Activated naive CD8-positive, alpha-beta T cell treated with anti-CD3 and anti-CD28 coated beads, Interleukin-2, amount 50 U/mL, for 24 hours (primary cell): ENCODE data around the gene ACR.
"Not testable (repeated sequence)": the region's sequence is repeated elsewhere in the genome, so short reads cannot be mapped to it uniquely, and the experiment has no call there.

Source experiments
- ATAC-seq: fragments of 150-1000 bp; cut with Tn5 transposase; one replicate; pipeline ENCODE4 v1.10.0; 2021
- DNase-seq: peaks from one replicate; pipeline ENCODE4 v3.0.0; 2021
- H3K27ac Mint-ChIP-seq: one replicate; pipeline ENCODE4 v1.8.0; 2021; ENCODE audit warnings: mild to moderate bottlenecking, mixed read lengths
- H3K27me3 Mint-ChIP-seq: one replicate; pipeline ENCODE4 v1.8.0; 2021; ENCODE audit warnings: mixed read lengths
- H3K36me3 Mint-ChIP-seq: one replicate; pipeline ENCODE4 v1.8.0; 2021; ENCODE audit warnings: low read depth, mixed read lengths
- H3K4me1 Mint-ChIP-seq: one replicate; pipeline ENCODE4 v1.8.0; 2021; ENCODE audit warnings: mixed read lengths
- H3K4me3 Mint-ChIP-seq: one replicate; pipeline ENCODE4 v1.8.0; 2021; ENCODE audit warnings: mild to moderate bottlenecking, moderate library complexity, mixed read lengths
- H3K9me3 Mint-ChIP-seq: one replicate; pipeline ENCODE4 v1.8.0; 2021; ENCODE audit warnings: mixed read lengths

The ACR gene

GRCh38 chr22:50730941-50731661 lies 6.9 kb upstream of the ACR start:
- peaks cover 2% of the 10 kb centered on the region for H3K4me1 Mint-ChIP-seq
- no peaks in the 10 kb centered on the region for H3K36me3 Mint-ChIP-seq
- ATAC-seq (no peak), DNase-seq (no peak)
- H3K9me3 Mint-ChIP-seq: no peaks in the 10 kb centered on the region
- H3K27ac Mint-ChIP-seq: no peak overlapping the region
- no peaks in the 10 kb centered on the region for H3K27me3 Mint-ChIP-seq
- H3K4me3 Mint-ChIP-seq: no peak overlapping the region

GRCh38 chr22:50731811-50732624 lies 6.0 kb upstream of the ACR start:
- Mint-ChIP-seq H3K36me3 (no peaks in the 10 kb centered on the region), H3K4me3 (no peak overlapping the region), H3K4me1 (peaks cover 2% of the 10 kb centered on the region), H3K9me3 (no peaks in the 10 kb centered on the region), H3K27ac (no peak overlapping the region), H3K27me3 (no peaks in the 10 kb centered on the region)
- ATAC-seq (peak; percentile 82), DNase-seq (peak; percentile 55)

GRCh38 chr22:50732681-50733080 lies 5.3 kb upstream of the ACR start:
- H3K27ac Mint-ChIP-seq: no peak overlapping the region
- H3K27me3 Mint-ChIP-seq: peaks cover under 1% of the 10 kb centered on the region
- H3K4me3 Mint-ChIP-seq: no peak overlapping the region
- H3K36me3 Mint-ChIP-seq: no peaks in the 10 kb centered on the region
- no peaks in the 10 kb centered on the region for H3K9me3 Mint-ChIP-seq
- ATAC-seq (no peak), DNase-seq (no peak)
- peaks cover 2% of the 10 kb centered on the region for H3K4me1 Mint-ChIP-seq

- no peak for ATAC-seq
- no peak overlapping the region for H3K4me3 Mint-ChIP-seq
- H3K27ac Mint-ChIP-seq: no peak overlapping the region
- no peak for DNase-seq
- H3K9me3 Mint-ChIP-seq: no peaks in the 10 kb centered on the region
- peaks cover 2% of the 10 kb centered on the region for H3K4me1 Mint-ChIP-seq
- H3K36me3 Mint-ChIP-seq: no peaks in the 10 kb centered on the region
- H3K27me3 Mint-ChIP-seq: peaks cover 2% of the 10 kb centered on the region
Measured at GRCh38 chr22:50733521-50734342, 4.3 kb upstream of the ACR start.

- no peak for DNase-seq
- H3K4me1 Mint-ChIP-seq: peaks cover 2% of the 10 kb centered on the region
- H3K27me3 Mint-ChIP-seq: peaks cover 2% of the 10 kb centered on the region
- no peak overlapping the region for H3K27ac Mint-ChIP-seq
- H3K9me3 Mint-ChIP-seq: no peaks in the 10 kb centered on the region
- no peak overlapping the region for H3K4me3 Mint-ChIP-seq
- no peak for ATAC-seq
- no peaks in the 10 kb centered on the region for H3K36me3 Mint-ChIP-seq
Measured at GRCh38 chr22:50734343-50734771, 3.6 kb upstream of the ACR start.

GRCh38 chr22:50734986-50735738 lies 2.8 kb upstream of the ACR start:
- H3K36me3 Mint-ChIP-seq: no peaks in the 10 kb centered on the region
- H3K4me3 Mint-ChIP-seq: no peak overlapping the region
- H3K4me1 Mint-ChIP-seq: peaks cover 2% of the 10 kb centered on the region
- H3K9me3 Mint-ChIP-seq: no peaks in the 10 kb centered on the region
- no peak overlapping the region for H3K27ac Mint-ChIP-seq
- no peak for ATAC-seq
- DNase-seq: no peak
- H3K27me3 Mint-ChIP-seq: peaks cover 2% of the 10 kb centered on the region

- H3K27me3 Mint-ChIP-seq: peaks cover 2% of the 10 kb centered on the region
- no peak overlapping the region for H3K27ac Mint-ChIP-seq
- H3K9me3 Mint-ChIP-seq: no peaks in the 10 kb centered on the region
- H3K4me1 Mint-ChIP-seq: peaks cover 2% of the 10 kb centered on the region
- ATAC-seq: no peak
- H3K4me3 Mint-ChIP-seq: no peak overlapping the region
- DNase-seq: no peak
- no peaks in the 10 kb centered on the region for H3K36me3 Mint-ChIP-seq
Measured at GRCh38 chr22:50735739-50736030, 2.3 kb upstream of the ACR start.

- Mint-ChIP-seq H3K27me3 (peaks cover 2% of the 10 kb centered on the region), H3K9me3 (no peaks in the 10 kb centered on the region), H3K36me3 (no peaks in the 10 kb centered on the region), H3K4me1 (no peaks in the 10 kb centered on the region), H3K4me3 (no peak overlapping the region), H3K27ac (no peak overlapping the region)
- ATAC-seq: no peak
- DNase-seq: no peak
Measured at GRCh38 chr22:50738649-50739227, 734 bp downstream of the ACR start.

GRCh38 chr22:50739279-50739691 lies 1.3 kb downstream of the ACR start:
- H3K4me3 Mint-ChIP-seq: no peak overlapping the region
- H3K4me1 Mint-ChIP-seq: no peaks in the 10 kb centered on the region
- peaks cover 2% of the 10 kb centered on the region for H3K27me3 Mint-ChIP-seq
- no peak for DNase-seq
- ATAC-seq: no peak
- no peaks in the 10 kb centered on the region for H3K9me3 Mint-ChIP-seq
- H3K27ac Mint-ChIP-seq: no peak overlapping the region
- H3K36me3 Mint-ChIP-seq: no peaks in the 10 kb centered on the region

GRCh38 chr22:50739894-50740293 lies 1.9 kb downstream of the ACR start:
- no peaks in the 10 kb centered on the region for H3K36me3 Mint-ChIP-seq
- peaks cover 2% of the 10 kb centered on the region for H3K27me3 Mint-ChIP-seq
- no peak for ATAC-seq
- H3K4me3 Mint-ChIP-seq: no peak overlapping the region
- no peak overlapping the region for H3K27ac Mint-ChIP-seq
- H3K4me1 Mint-ChIP-seq: no peaks in the 10 kb centered on the region
- DNase-seq: no peak
- no peaks in the 10 kb centered on the region for H3K9me3 Mint-ChIP-seq

- H3K27ac Mint-ChIP-seq: not testable (repeated sequence)
Measured at GRCh38 chr22:50740714-50741113, 2.7 kb downstream of the ACR start.

GRCh38 chr22:50744424-50744823 lies 6.4 kb downstream of the ACR start:
- H3K4me1 Mint-ChIP-seq, H3K27ac Mint-ChIP-seq, H3K27me3 Mint-ChIP-seq, DNase-seq, H3K9me3 Mint-ChIP-seq, H3K36me3 Mint-ChIP-seq, H3K4me3 Mint-ChIP-seq, ATAC-seq: not testable (repeated sequence)

More at GRCh38 chr22:50740714-50741113, 2.7 kb downstream of the ACR start:
- ATAC-seq, H3K4me3 Mint-ChIP-seq, H3K9me3 Mint-ChIP-seq, H3K36me3 Mint-ChIP-seq, H3K27me3 Mint-ChIP-seq, DNase-seq, H3K4me1 Mint-ChIP-seq: not testable (repeated sequence)

GRCh38 chr22:50747521-50747920 lies 9.5 kb downstream of the ACR start:
- H3K27ac Mint-ChIP-seq, H3K9me3 Mint-ChIP-seq, DNase-seq, H3K27me3 Mint-ChIP-seq, H3K36me3 Mint-ChIP-seq, ATAC-seq, H3K4me3 Mint-ChIP-seq, H3K4me1 Mint-ChIP-seq: not testable (repeated sequence)

- DNase-seq, H3K27ac Mint-ChIP-seq, H3K27me3 Mint-ChIP-seq, H3K36me3 Mint-ChIP-seq, ATAC-seq, H3K4me3 Mint-ChIP-seq, H3K9me3 Mint-ChIP-seq, H3K4me1 Mint-ChIP-seq: not testable (repeated sequence)
Measured at GRCh38 chr22:50748630-50749029, 10.6 kb downstream of the ACR start.
